GM12878 (cell line): ENCODE data around the gene EIF2S1. TPM values are rescaled to one million over a fixed set of nuclear protein-coding genes. Genes with fewer than 3 reads are reported as not detected.

Experiments used
- ASH2L ChIP-seq: fragments of 300-600, 200-600 bp; sonication (generic); IDR thresholded peaks from 2 replicates; pipeline ENCODE4 v1.6.1; 2017; ENCODE audit warnings: low read depth, mild to moderate bottlenecking, borderline replicate concordance
- EGR1 ChIP-seq, 2 experiments: IDR thresholded peaks; 1 replicate in 1 of 2; 2 replicates in 1 of 2; pipeline ENCODE4 v1.6.1; 2011 to 2012; ENCODE audit warnings: low read depth in 2 of 2, low read length in 2 of 2, borderline replicate concordance in 1 of 2, mild to moderate bottlenecking in 1 of 2, moderate library complexity in 1 of 2
- EP300 ChIP-seq, 2 experiments: fragments of 150-350 bp in 1 of 2; IDR thresholded peaks; 2 replicates each; pipeline ENCODE4 v1.6.1; 2011 to 2012; ENCODE audit warnings: low read depth in 2 of 2, low read length in 2 of 2, borderline replicate concordance in 1 of 2, improper control_type of control experiment in 1 of 2, inconsistent platforms in 1 of 2; ENCODE audit not compliant: control insufficient read depth in 1 of 2
- FOS ChIP-seq: IDR thresholded peaks from 3 replicates; pipeline ENCODE4 v1.6.1; 2011; ENCODE audit warnings: borderline replicate concordance; ENCODE audit not compliant: insufficient read length; ENCODE audit errors: extremely low read depth
- GABPA ChIP-seq: IDR thresholded peaks from 2 replicates; pipeline ENCODE4 v1.6.1; 2014; ENCODE audit warnings: antibody characterized with exemption, low read depth, mild to moderate bottlenecking, inconsistent platforms
- JUNB ChIP-seq: IDR thresholded peaks from 2 replicates; pipeline ENCODE4 v1.6.1; 2016; ENCODE audit warnings: antibody characterized with exemption, mild to moderate bottlenecking
- KLF5 ChIP-seq: fragments of 450-650 bp; IDR thresholded peaks from 2 replicates; pipeline ENCODE4 v1.6.1; 2014; ENCODE audit warnings: mild to moderate bottlenecking; ENCODE audit not compliant: partially characterized antibody
- MLLT1 ChIP-seq: fragments of 450-650 bp; IDR thresholded peaks from 2 replicates; pipeline ENCODE4 v1.6.1; 2016; ENCODE audit warnings: mild to moderate bottlenecking
- MYB ChIP-seq: fragments of 150-350 bp; IDR thresholded peaks from 2 replicates; pipeline ENCODE4 v1.6.1; 2014; ENCODE audit warnings: mild to moderate bottlenecking, low read depth, low read length, borderline replicate concordance
- NFYA ChIP-seq: IDR thresholded peaks from 2 replicates; pipeline ENCODE4 v1.6.1; 2011; ENCODE audit warnings: low read depth, mild to moderate bottlenecking, low read length, improper control_type of control experiment, borderline replicate concordance
- NR2F1 ChIP-seq: fragments of 450-650 bp; conservative IDR thresholded peaks from 2 replicates; pipeline ENCODE4 v1.6.1; 2017; ENCODE audit warnings: mild to moderate bottlenecking
- POLR2AphosphoS2 ChIP-seq: IDR thresholded peaks from 2 replicates; pipeline ENCODE4 v1.6.1; 2011; ENCODE audit warnings: low read depth, mild to moderate bottlenecking, low read length, improper control_type of control experiment, moderate library complexity
- RELA ChIP-seq: fragments of 450-650 bp; IDR thresholded peaks from 2 replicates; pipeline ENCODE4 v1.8.0; 2014; ENCODE audit warnings: borderline replicate concordance; ENCODE audit not compliant: partially characterized antibody
- SIX5 ChIP-seq: IDR thresholded peaks from 2 replicates; pipeline ENCODE4 v1.6.1; 2011; ENCODE audit warnings: mild to moderate bottlenecking, low read depth, low read length, moderate library complexity; ENCODE audit not compliant: severe bottlenecking
- SREBF1 ChIP-seq: IDR thresholded peaks from 2 replicates; pipeline ENCODE4 v1.6.1; 2012; ENCODE audit warnings: mild to moderate bottlenecking, low read length
- SREBF2 ChIP-seq: IDR thresholded peaks from 2 replicates; pipeline ENCODE4 v1.6.1; 2012; ENCODE audit warnings: mild to moderate bottlenecking, low read length
- TCF7 ChIP-seq: IDR thresholded peaks from 2 replicates; pipeline ENCODE4 v1.6.1; 2014; ENCODE audit warnings: antibody characterized with exemption, borderline replicate concordance
- polyA plus RNA-seq, 11 experiments: library from polyadenylated mRNA; depleted of rRNA in 4 of 11; unstranded in 6 of 11; stranded (reverse) in 5 of 11; fragments of >200 nt; fragmentation: Nextera tagmentation in 4 of 11; fragmentation: Illumina TruSeq in 1 of 11; extraction: Ambion mirVana in 4 of 11; extraction: Trizol in 1 of 11; gene quantifications; 1 replicate in 1 of 11; 2 replicates in 10 of 11; pipeline versions ENCODE4 v1.2.1 to v1.2.3, GENCODE V29; 2011 to 2016; ENCODE audit warnings: inconsistent platforms in 2 of 11, missing spikeins in 2 of 11, low read depth in 1 of 11
- total RNA-seq, 4 experiments: library from RNA; depleted of rRNA in 3 of 4; stranded (reverse); fragments of >200 nt in 3 of 4; fragmentation: Illumina TruSeq in 1 of 4; extraction: Trizol in 1 of 4; gene quantifications; 2 replicates each; pipeline versions ENCODE4 v1.2.1 to v1.2.3, GENCODE V29; 2013 to 2021
- TF ChIP-seq, protein P1 (sequence below): IDR thresholded peaks from 2 replicates; pipeline ENCODE4 v1.6.1; 2012; ENCODE audit warnings: low read depth, low read length, improper control_type of control experiment
- TF ChIP-seq, protein P2 (sequence below): IDR thresholded peaks from 2 replicates; pipeline ENCODE4 v1.6.1; 2012; ENCODE audit warnings: improper control_type of control experiment, low read depth, low read length; ENCODE audit not compliant: insufficient replicate concordance
- TF ChIP-seq, protein P3 (sequence below): fragments of 450-650 bp; IDR thresholded peaks from 2 replicates; pipeline ENCODE4 v1.6.1; 2017; ENCODE audit warnings: borderline replicate concordance

EIF2S1 gene
- total and polyA plus RNA-seq, 10 of the 15 experiments (the other 5 are each of a cell fraction or from before 2014, with no cell fraction given), result 155 to 563 (median 262) TPM

- TF ChIP-seq EP300 (IDR thresholded peaks at IDR 0.05; ENCODE audit: borderline replicate concordance in 1 of 2, control insufficient read depth in 1 of 2, low read depth in 2 of 2, low read length in 2 of 2) (no peak), MLLT1 (peak; percentile 84), POLR2AphosphoS2 (peak; percentile 83; the same call in 1 of the 2 replicates), NR2F1 (peak; percentile 91), TCF7 (no peak), SREBF2 (0 out of 2 replicates have a peak, but pooled peaks have one; percentile 43), EGR1 (IDR thresholded peaks at IDR 0.05; ENCODE audit: borderline replicate concordance in 1 of 2, low read depth in 2 of 2, low read length in 2 of 2) (0 out of 3 replicates have a peak, but pooled peaks of 1 of the 2 experiments have one; percentile 50), NFYA (no peak), RELA (peak; percentile 8), MYB (no peak), GABPA (peak; percentile 91), SREBF1 (0 out of 2 replicates have a peak, but pooled peaks have one; percentile 11), KLF5 (peak; percentile 80), FOS (no peak), JUNB (no peak), ASH2L (no peak), SIX5 (no peak)
- TF ChIP-seq, protein P1, sequence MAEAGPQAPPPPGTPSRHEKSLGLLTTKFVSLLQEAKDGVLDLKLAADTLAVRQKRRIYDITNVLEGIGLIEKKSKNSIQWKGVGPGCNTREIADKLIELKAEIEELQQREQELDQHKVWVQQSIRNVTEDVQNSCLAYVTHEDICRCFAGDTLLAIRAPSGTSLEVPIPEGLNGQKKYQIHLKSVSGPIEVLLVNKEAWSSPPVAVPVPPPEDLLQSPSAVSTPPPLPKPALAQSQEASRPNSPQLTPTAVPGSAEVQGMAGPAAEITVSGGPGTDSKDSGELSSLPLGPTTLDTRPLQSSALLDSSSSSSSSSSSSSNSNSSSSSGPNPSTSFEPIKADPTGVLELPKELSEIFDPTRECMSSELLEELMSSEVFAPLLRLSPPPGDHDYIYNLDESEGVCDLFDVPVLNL, result no peak
- TF ChIP-seq, protein P2, sequence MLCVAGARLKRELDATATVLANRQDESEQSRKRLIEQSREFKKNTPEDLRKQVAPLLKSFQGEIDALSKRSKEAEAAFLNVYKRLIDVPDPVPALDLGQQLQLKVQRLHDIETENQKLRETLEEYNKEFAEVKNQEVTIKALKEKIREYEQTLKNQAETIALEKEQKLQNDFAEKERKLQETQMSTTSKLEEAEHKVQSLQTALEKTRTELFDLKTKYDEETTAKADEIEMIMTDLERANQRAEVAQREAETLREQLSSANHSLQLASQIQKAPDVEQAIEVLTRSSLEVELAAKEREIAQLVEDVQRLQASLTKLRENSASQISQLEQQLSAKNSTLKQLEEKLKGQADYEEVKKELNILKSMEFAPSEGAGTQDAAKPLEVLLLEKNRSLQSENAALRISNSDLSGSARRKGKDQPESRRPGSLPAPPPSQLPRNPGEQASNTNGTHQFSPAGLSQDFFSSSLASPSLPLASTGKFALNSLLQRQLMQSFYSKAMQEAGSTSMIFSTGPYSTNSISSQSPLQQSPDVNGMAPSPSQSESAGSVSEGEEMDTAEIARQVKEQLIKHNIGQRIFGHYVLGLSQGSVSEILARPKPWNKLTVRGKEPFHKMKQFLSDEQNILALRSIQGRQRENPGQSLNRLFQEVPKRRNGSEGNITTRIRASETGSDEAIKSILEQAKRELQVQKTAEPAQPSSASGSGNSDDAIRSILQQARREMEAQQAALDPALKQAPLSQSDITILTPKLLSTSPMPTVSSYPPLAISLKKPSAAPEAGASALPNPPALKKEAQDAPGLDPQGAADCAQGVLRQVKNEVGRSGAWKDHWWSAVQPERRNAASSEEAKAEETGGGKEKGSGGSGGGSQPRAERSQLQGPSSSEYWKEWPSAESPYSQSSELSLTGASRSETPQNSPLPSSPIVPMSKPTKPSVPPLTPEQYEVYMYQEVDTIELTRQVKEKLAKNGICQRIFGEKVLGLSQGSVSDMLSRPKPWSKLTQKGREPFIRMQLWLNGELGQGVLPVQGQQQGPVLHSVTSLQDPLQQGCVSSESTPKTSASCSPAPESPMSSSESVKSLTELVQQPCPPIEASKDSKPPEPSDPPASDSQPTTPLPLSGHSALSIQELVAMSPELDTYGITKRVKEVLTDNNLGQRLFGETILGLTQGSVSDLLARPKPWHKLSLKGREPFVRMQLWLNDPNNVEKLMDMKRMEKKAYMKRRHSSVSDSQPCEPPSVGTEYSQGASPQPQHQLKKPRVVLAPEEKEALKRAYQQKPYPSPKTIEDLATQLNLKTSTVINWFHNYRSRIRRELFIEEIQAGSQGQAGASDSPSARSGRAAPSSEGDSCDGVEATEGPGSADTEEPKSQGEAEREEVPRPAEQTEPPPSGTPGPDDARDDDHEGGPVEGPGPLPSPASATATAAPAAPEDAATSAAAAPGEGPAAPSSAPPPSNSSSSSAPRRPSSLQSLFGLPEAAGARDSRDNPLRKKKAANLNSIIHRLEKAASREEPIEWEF, result no peak
- TF ChIP-seq, protein P3, sequence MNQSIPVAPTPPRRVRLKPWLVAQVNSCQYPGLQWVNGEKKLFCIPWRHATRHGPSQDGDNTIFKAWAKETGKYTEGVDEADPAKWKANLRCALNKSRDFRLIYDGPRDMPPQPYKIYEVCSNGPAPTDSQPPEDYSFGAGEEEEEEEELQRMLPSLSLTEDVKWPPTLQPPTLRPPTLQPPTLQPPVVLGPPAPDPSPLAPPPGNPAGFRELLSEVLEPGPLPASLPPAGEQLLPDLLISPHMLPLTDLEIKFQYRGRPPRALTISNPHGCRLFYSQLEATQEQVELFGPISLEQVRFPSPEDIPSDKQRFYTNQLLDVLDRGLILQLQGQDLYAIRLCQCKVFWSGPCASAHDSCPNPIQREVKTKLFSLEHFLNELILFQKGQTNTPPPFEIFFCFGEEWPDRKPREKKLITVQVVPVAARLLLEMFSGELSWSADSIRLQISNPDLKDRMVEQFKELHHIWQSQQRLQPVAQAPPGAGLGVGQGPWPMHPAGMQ, result no peak
Observed at GRCh38 chr14:67359775-67360469, at the start of gene EIF2S1, which contains the start of gene ATP6V1D (continued).
